Uterus (tissue), 2 donors: ENCODE measurements around the gene KRTAP10-8.

ENCODE experiments used
- CTCF ChIP-seq, 4 experiments: fragments of 200-600 bp in 2 of 4; fragments of 450-650 bp in 2 of 4; sonication (generic) in 2 of 4; IDR thresholded peaks; one replicate each; pipeline ENCODE4 v1.5.1; 2016 to 2019; ENCODE audit warnings: antibody characterized with exemption in 4 of 4, mild to moderate bottlenecking in 2 of 4, moderate library complexity in 1 of 4
- POLR2A ChIP-seq, 2 donors: fragments of 450-650 bp; IDR thresholded peaks; one replicate each; pipeline ENCODE4 v1.6.1; 2016; ENCODE audit warnings: antibody characterized with exemption in 2 of 2, mild to moderate bottlenecking in 1 of 2, moderate library complexity in 1 of 2

GRCh38 chr21:44637018-44637850 is 25.4 kb downstream of the KRTAP10-8 start, which contains the start of gene KRTAP10-10:
- TF ChIP-seq POLR2A (IDR thresholded peaks at IDR 0.05) (no peak), CTCF (IDR thresholded peaks at IDR 0.05) (no peak)
